GM12878 (cell line): ENCODE measurements around the gene NKRF. TPM values are rescaled to one million over a fixed set of nuclear protein-coding genes. Genes with fewer than 3 reads are reported as not detected.
A peak's percentile ranks its signal among the peaks of the same experiment; 100 is the strongest.

Source experiments
- BRCA1 ChIP-seq: IDR thresholded peaks from 2 replicates; pipeline ENCODE4 v1.6.1; 2011; ENCODE audit warnings: low read depth, low read length, improper control_type of control experiment
- CBX5 ChIP-seq: sonication (generic); IDR thresholded peaks from 2 replicates; pipeline ENCODE4 v1.6.1; 2016; ENCODE audit warnings: low read depth, moderate library complexity, mild to moderate bottlenecking, inconsistent platforms
- CEBPZ ChIP-seq: fragments of 150-350 bp; IDR thresholded peaks from 2 replicates; pipeline ENCODE4 v1.6.1; 2016; ENCODE audit warnings: low read depth, low read length
- CHD2 ChIP-seq: IDR thresholded peaks from 2 replicates; pipeline ENCODE4 v1.6.1; 2011; ENCODE audit warnings: low read depth, low read length, improper control_type of control experiment, borderline replicate concordance
- FOS ChIP-seq: IDR thresholded peaks from 3 replicates; pipeline ENCODE4 v1.6.1; 2011; ENCODE audit warnings: borderline replicate concordance; ENCODE audit not compliant: insufficient read length; ENCODE audit errors: extremely low read depth
- GATAD2B ChIP-seq: fragments of 450-650 bp; conservative IDR thresholded peaks from 2 replicates; pipeline ENCODE4 v1.6.1; 2017; ENCODE audit warnings: low read depth, mild to moderate bottlenecking, moderate library complexity
- IRF4 ChIP-seq: IDR thresholded peaks from 2 replicates; pipeline ENCODE4 v1.6.1; 2011; ENCODE audit warnings: low read depth, low read length
- MEF2A ChIP-seq: IDR thresholded peaks from 2 replicates; pipeline ENCODE4 v1.6.1; 2011; ENCODE audit warnings: low read depth, mild to moderate bottlenecking, low read length, moderate library complexity; ENCODE audit not compliant: insufficient read depth
- MYC ChIP-seq: IDR thresholded peaks from 2 replicates; pipeline ENCODE4 v1.6.1; 2011; ENCODE audit warnings: mild to moderate bottlenecking, low read length, moderate library complexity, inconsistent platforms; ENCODE audit not compliant: insufficient read depth, insufficient replicate concordance, insufficient read length, severe bottlenecking
- SPI1 ChIP-seq: IDR thresholded peaks from 2 replicates; pipeline ENCODE4 v1.6.1; 2011; ENCODE audit warnings: low read depth, mild to moderate bottlenecking, low read length, moderate library complexity, borderline replicate concordance; ENCODE audit not compliant: insufficient read depth
- SUPT20H ChIP-seq: IDR thresholded peaks from 2 replicates; pipeline ENCODE4 v1.6.1; 2011; ENCODE audit warnings: low read depth, mild to moderate bottlenecking, low read length, moderate library complexity, borderline replicate concordance; ENCODE audit not compliant: control insufficient read depth
- TCF12 ChIP-seq: IDR thresholded peaks from 2 replicates; pipeline ENCODE4 v1.6.1; 2011; ENCODE audit warnings: low read depth, mild to moderate bottlenecking, low read length
- TCF7 ChIP-seq: IDR thresholded peaks from 2 replicates; pipeline ENCODE4 v1.6.1; 2014; ENCODE audit warnings: antibody characterized with exemption, borderline replicate concordance
- YBX1 ChIP-seq: fragments of 450-650 bp; IDR thresholded peaks from 2 replicates; pipeline ENCODE4 v1.6.1; 2016; ENCODE audit warnings: antibody characterized with exemption
- ZNF24 ChIP-seq: fragments of 450-650 bp; IDR thresholded peaks from 2 replicates; pipeline ENCODE4 v1.6.1; 2017; ENCODE audit warnings: antibody characterized with exemption, mild to moderate bottlenecking
- ZNF622 ChIP-seq: fragments of 450-650 bp; IDR thresholded peaks from 2 replicates; pipeline ENCODE4 v1.6.1; 2017; ENCODE audit warnings: mild to moderate bottlenecking, inconsistent platforms
- ZNF687 ChIP-seq: fragments of 450-650 bp; IDR thresholded peaks from 2 replicates; pipeline ENCODE4 v1.6.1; 2017; ENCODE audit warnings: mild to moderate bottlenecking, moderate library complexity
- polyA plus RNA-seq, 11 experiments: library from polyadenylated mRNA; depleted of rRNA in 4 of 11; unstranded in 6 of 11; stranded (reverse) in 5 of 11; fragments of >200 nt; fragmentation: Nextera tagmentation in 4 of 11; fragmentation: Illumina TruSeq in 1 of 11; extraction: Ambion mirVana in 4 of 11; extraction: Trizol in 1 of 11; gene quantifications; 1 replicate in 1 of 11; 2 replicates in 10 of 11; pipeline versions ENCODE4 v1.2.1 to v1.2.3, GENCODE V29; 2011 to 2016; ENCODE audit warnings: inconsistent platforms in 2 of 11, missing spikeins in 2 of 11, low read depth in 1 of 11
- total RNA-seq, 4 experiments: library from RNA; depleted of rRNA in 3 of 4; stranded (reverse); fragments of >200 nt in 3 of 4; fragmentation: Illumina TruSeq in 1 of 4; extraction: Trizol in 1 of 4; gene quantifications; 2 replicates each; pipeline versions ENCODE4 v1.2.1 to v1.2.3, GENCODE V29; 2013 to 2021
- TF ChIP-seq, protein P1 (sequence below): IDR thresholded peaks from 2 replicates; pipeline ENCODE4 v1.6.1; 2011; ENCODE audit warnings: mild to moderate bottlenecking, low read depth, low read length, moderate library complexity; ENCODE audit not compliant: insufficient replicate concordance
- TF ChIP-seq, protein P2 (sequence below): fragments of 450-650 bp; IDR thresholded peaks from 2 replicates; pipeline ENCODE4 v1.6.1; 2017; ENCODE audit warnings: antibody characterized with exemption, mild to moderate bottlenecking, moderate library complexity

NKRF gene
- total and polyA plus RNA-seq, 10 of the 15 experiments (the other 5 are each of a cell fraction or from before 2014, with no cell fraction given) = 6.2 to 21.5 (median 10.1) TPM

GRCh38 chrX:119565107-119565663, 41.0 kb downstream of the NKRF start, which contains the start of gene STEEP1 (continued):
- TF ChIP-seq TCF7 = no peak
- TF ChIP-seq CEBPZ = no peak
- no peak for TF ChIP-seq GATAD2B
- TF ChIP-seq ZNF622 = no peak
- no peak for TF ChIP-seq MEF2A
- TF ChIP-seq ZNF687 = no peak
- TF ChIP-seq SUPT20H = no peak
- no peak for TF ChIP-seq YBX1
- no peak for TF ChIP-seq CHD2
- no peak for TF ChIP-seq IRF4
- no peak for TF ChIP-seq BRCA1
- TF ChIP-seq, protein P1, sequence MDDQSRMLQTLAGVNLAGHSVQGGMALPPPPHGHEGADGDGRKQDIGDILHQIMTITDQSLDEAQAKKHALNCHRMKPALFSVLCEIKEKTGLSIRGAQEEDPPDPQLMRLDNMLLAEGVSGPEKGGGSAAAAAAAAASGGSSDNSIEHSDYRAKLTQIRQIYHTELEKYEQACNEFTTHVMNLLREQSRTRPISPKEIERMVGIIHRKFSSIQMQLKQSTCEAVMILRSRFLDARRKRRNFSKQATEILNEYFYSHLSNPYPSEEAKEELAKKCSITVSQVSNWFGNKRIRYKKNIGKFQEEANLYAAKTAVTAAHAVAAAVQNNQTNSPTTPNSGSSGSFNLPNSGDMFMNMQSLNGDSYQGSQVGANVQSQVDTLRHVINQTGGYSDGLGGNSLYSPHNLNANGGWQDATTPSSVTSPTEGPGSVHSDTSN = no peak
- no peak for TF ChIP-seq TCF12
- TF ChIP-seq MYC = no peak
- TF ChIP-seq FOS = no peak
- TF ChIP-seq CBX5 = no peak
- TF ChIP-seq SPI1 = no peak
- TF ChIP-seq, protein P2, sequence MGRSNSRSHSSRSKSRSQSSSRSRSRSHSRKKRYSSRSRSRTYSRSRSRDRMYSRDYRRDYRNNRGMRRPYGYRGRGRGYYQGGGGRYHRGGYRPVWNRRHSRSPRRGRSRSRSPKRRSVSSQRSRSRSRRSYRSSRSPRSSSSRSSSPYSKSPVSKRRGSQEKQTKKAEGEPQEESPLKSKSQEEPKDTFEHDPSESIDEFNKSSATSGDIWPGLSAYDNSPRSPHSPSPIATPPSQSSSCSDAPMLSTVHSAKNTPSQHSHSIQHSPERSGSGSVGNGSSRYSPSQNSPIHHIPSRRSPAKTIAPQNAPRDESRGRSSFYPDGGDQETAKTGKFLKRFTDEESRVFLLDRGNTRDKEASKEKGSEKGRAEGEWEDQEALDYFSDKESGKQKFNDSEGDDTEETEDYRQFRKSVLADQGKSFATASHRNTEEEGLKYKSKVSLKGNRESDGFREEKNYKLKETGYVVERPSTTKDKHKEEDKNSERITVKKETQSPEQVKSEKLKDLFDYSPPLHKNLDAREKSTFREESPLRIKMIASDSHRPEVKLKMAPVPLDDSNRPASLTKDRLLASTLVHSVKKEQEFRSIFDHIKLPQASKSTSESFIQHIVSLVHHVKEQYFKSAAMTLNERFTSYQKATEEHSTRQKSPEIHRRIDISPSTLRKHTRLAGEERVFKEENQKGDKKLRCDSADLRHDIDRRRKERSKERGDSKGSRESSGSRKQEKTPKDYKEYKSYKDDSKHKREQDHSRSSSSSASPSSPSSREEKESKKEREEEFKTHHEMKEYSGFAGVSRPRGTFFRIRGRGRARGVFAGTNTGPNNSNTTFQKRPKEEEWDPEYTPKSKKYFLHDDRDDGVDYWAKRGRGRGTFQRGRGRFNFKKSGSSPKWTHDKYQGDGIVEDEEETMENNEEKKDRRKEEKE = peak; percentile 79; the same call in 1 of the 2 replicates
- TF ChIP-seq ZNF24 = no peak
